Measurements from ENCODE around the gene PRR19.
"Not testable (repeated sequence)": the region's sequence is repeated elsewhere in the genome, so short reads cannot be mapped to it uniquely, and the experiment has no call there.

PRR19 gene

DNA sequence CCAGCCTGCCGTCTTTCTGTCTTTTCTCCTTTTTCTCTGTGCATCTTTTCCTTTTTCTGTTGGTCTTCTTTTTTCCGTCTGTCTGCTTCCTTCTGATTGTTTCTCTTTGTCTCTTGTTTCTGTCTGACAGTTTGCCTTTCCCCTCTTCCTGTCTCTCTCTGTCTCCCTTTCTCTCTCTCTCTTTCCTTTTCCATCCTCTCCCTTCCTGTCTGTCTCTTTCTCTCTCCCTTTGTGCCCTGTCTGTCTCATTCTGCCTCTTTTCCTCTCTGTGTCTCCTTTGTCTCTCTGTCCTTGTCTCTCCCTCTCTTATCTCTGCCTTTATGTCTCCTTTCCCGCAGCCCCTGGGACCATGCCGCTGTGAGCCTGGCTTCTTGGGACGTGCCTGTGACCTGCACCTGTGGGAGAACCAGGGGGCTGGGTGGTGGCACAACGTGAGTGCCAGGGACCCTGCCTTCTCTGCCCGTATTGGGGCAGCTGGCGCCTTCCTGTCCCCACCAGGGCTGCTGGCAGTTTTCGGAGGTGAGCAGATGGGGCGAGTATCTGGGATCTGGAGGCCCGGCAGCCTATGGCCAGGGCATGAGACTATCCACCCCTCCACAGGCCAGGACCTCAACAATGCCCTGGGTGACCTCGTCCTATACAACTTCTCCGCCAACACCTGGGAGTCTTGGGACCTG is 32.9 kb downstream of the PRR19 start:
- ChIA-PET CTCF (no interaction called here), POLR2A (no interaction called here)
- no peak for DNase-seq (ENCODE audit: extremely low spot score)
- TF ChIP-seq, protein P1, sequence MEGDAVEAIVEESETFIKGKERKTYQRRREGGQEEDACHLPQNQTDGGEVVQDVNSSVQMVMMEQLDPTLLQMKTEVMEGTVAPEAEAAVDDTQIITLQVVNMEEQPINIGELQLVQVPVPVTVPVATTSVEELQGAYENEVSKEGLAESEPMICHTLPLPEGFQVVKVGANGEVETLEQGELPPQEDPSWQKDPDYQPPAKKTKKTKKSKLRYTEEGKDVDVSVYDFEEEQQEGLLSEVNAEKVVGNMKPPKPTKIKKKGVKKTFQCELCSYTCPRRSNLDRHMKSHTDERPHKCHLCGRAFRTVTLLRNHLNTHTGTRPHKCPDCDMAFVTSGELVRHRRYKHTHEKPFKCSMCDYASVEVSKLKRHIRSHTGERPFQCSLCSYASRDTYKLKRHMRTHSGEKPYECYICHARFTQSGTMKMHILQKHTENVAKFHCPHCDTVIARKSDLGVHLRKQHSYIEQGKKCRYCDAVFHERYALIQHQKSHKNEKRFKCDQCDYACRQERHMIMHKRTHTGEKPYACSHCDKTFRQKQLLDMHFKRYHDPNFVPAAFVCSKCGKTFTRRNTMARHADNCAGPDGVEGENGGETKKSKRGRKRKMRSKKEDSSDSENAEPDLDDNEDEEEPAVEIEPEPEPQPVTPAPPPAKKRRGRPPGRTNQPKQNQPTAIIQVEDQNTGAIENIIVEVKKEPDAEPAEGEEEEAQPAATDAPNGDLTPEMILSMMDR (IDR thresholded peaks at IDR 0.05; ENCODE audit: control extremely low read depth, extremely low read depth, low read depth, missing control alignments), result no peak

DNA sequence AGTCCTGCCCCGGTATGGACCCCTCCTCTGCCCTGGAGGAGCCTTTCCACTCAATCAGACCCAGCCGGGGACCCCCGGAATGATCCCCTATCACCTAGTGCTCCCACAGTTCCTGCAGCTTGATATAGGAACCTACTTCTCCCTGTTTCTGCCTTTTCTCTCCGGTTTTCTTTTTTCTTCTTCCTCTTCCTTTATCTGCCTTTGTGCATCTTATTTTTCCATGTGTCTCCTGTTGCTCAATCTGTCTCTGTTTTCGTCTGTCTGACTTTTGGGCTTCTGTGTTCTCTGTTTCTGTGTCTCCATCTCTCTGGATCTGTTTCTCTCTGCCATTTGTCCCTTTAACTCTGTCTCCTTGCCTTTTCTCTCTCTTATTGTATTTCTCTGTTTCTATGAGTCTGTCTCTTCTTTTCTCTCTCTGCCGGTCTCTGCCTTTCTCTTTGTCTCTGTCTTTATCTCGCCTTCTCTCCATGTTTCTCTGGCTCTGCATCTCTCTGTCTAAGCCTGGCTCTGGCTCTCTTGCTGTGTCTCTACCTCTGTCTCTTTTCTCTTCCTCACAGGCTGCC is 33.5 kb downstream of the PRR19 start:
- DNase-seq (ENCODE audit: extremely low spot score), result no peak
- TF ChIP-seq, protein P1 (IDR thresholded peaks at IDR 0.05; ENCODE audit: control extremely low read depth, extremely low read depth, low read depth, missing control alignments), result no peak
- POLR2A ChIA-PET, result no interaction called here
- CTCF ChIA-PET, result interaction anchor here (0.6 kb wide), 1 partner anchor 113 kb away, joined by 3 read pairs; no protein-coding TSS in a partner anchor

DNA sequence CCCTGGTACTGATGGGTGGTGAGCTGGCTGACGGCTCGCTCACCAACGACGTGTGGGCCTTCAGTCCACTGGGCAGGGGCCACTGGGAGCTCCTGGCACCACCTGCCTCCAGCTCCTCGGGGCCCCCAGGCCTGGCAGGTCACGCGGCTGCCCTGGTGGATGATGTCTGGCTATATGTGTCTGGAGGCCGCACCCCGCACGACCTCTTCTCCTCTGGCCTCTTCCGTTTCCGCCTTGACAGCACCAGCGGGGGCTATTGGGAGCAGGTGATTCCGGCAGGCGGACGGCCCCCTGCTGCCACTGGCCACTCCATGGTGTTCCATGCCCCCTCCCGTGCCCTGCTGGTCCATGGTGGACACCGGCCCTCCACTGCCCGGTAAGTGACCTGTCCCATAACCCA is 34.0 kb downstream of the PRR19 start:
- TF ChIP-seq, protein P1 (IDR thresholded peaks at IDR 0.05; ENCODE audit: control extremely low read depth, extremely low read depth, low read depth, missing control alignments), result no peak
- POLR2A ChIA-PET, result no interaction called here
- no peak for DNase-seq (ENCODE audit: extremely low spot score)
- CTCF ChIA-PET, result interaction anchor here (0.6 kb wide), 1 partner anchor 114 kb away, joined by 3 read pairs; no protein-coding TSS in a partner anchor

DNA sequence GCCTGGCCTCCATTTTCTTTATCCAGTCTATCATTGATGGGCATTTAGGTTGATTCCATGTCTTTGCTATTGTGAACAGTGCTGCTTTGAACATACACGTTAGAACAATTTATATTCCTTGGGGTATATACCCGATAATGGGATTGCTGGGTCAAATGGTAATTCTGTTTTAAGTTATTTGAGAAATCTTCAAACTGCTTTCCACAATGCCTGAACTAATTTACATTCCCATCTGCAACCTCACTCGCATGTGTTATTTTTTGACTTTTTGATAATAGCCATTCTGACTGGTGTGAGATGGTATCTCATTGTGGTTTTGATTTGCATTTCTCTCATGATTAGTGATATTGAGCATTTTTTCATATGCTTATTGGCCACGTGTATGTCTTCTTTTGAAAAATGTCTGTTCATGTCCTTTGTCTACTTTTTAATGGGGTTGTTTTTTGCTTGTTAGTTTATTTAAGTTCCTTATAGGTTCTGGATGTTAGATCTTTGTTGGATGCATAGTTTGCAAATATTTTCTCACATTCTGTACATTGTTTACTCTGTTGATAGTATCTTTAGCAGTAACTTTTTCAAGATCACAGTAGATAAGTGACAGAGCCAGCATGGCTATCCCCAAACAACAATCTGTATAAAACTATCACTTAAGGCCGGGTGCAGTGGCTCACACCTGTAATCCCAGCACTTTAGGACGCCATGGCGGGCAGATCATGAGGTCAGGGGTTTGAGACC is 37.4 kb downstream of the PRR19 start:
- POLR2A ChIA-PET; DNase-seq (ENCODE audit: extremely low spot score): not testable (repeated sequence)
- CTCF ChIA-PET, result interaction anchor here (0.8 kb wide), 1 partner anchor 15 kb away, joined by 4 read pairs; no protein-coding TSS in a partner anchor

DNA sequence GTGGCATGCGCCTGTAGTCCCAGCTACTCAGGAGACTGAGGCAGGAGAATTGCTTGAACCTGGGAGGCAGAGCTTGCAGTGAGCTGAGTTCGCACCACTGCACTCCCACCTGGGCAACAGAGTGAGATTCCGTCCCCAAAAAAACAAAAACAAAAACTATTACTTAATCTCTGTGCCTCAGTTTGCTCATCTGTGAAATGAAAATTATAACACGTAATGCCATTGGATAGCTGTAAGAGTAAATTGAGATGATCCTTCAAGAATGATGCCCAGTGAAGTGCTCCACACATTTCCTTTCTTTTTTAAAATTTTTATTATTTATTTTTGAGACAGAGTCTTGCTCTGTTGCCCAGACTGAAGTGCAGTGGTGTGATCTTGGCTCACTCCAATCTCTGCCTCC is 38.0 kb downstream of the PRR19 start:
- POLR2A ChIA-PET; DNase-seq (ENCODE audit: extremely low spot score): not testable (repeated sequence)
- CTCF ChIA-PET, result interaction anchor here (0.8 kb wide), 1 partner anchor 15 kb away, joined by 4 read pairs; no protein-coding TSS in a partner anchor

DNA sequence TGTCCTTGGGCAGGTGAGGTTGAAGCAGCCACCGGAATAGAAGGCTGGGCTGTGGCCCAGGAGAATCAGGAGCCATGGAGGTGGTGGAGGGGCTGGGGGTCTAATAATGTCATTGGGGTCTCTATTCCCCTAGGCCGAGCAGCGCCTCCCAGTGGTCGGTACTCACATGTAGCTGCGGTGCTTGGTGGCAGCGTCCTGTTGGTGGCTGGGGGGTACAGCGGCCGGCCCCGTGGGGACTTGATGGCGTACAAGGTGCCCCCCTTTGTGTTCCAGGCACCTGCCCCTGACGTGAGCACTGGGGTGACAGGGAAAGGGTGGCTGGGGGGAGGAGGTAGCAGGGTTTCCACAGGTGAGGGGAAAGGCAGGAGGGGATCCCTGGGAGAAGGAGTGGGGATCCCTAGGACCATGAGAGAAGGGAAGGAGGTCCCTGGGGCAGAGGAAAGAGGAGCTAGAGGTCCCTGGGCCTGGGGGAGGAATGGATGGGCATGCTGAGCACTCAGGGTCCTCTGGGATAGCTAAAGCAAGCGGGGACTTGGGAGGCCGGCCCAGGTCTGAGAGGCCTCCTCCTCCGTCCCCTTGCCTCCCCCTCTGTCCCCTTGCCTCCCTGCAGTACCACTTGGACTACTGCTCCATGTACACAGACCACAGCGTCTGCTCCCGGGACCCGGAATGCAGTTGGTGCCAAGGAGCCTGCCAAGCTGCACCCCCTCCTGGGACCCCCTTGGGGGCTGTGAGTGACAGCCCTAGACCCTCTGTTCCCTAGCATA is 41.6 kb downstream of the PRR19 start:
- CTCF ChIA-PET, result interaction anchor here (1.1 to 2.2 kb wide), 3 partner anchors 12 to 35 kb away, joined by 4 to 9 read pairs (median 5); no protein-coding TSS in a partner anchor

More for the DNA sequence above, 41.6 kb downstream of the PRR19 start:
- DNase-seq (ENCODE audit: extremely low spot score), result no peak
- TF ChIP-seq, protein P1 (IDR thresholded peaks at IDR 0.05; ENCODE audit: control extremely low read depth, extremely low read depth, low read depth, missing control alignments), result peak; percentile 3
- POLR2A ChIA-PET, result no interaction called here

All from GM10248 (cell line).